Stomach (tissue), 8 donors: ENCODE data around the gene TARP.
"Not testable (repeated sequence)": the region's sequence is repeated elsewhere in the genome, so short reads cannot be mapped to it uniquely, and the experiment has no call there.

Experiments used
- DNase-seq, 2 donors: peaks; one replicate each; pipeline versions ENCODE4 v3.0.0 to v3.0.0-alpha.2; 2013 to 2019
- H3K27ac ChIP-seq, 5 donors: fragments of 200-600 bp in 4 of 5; sonication (generic) in 4 of 5; one replicate each; pipeline ENCODE4 v1.5.1; 2013 to 2019; ENCODE audit warnings: mild to moderate bottlenecking in 1 of 5, moderate library complexity in 1 of 5
- H3K27me3 ChIP-seq, 3 donors: fragments of 200-600 bp; sonication (generic); one replicate each; pipeline ENCODE4 v1.5.1; 2017 to 2019; ENCODE audit warnings: mixed run types in 1 of 3
- H3K36me3 ChIP-seq, 4 donors: fragments of 200-600 bp; sonication (generic); 1 replicate in 3 of 4; 2 replicates in 1 of 4; pipeline ENCODE4 v1.5.1; 2016 to 2019
- H3K4me1 ChIP-seq, 4 donors: fragments of 200-600 bp; sonication (generic); one replicate each; pipeline ENCODE4 v1.5.1; 2016 to 2019
- H3K4me3 ChIP-seq, 4 donors: fragments of 200-600 bp; sonication (generic) in 3 of 4; one replicate each; pipeline ENCODE4 v1.5.1; 2016 to 2019; ENCODE audit warnings: mild to moderate bottlenecking in 1 of 4
- H3K9me3 ChIP-seq, 4 donors: fragments of 200-600 bp; sonication (generic); one replicate each; pipeline ENCODE4 v1.5.1; 2016 to 2019
- CTCF ChIP-seq, 7 experiments: fragments of 450-650 bp in 4 of 7; fragments of 200-600 bp in 3 of 7; sonication (generic) in 3 of 7; IDR thresholded peaks; one replicate each; pipeline ENCODE4 v1.5.1; 2016 to 2019; ENCODE audit warnings: antibody characterized with exemption in 7 of 7, control low read depth in 2 of 7, mild to moderate bottlenecking in 1 of 7
- EP300 ChIP-seq: sonication (generic); formaldehyde crosslinking; IDR thresholded peaks from one replicate; pipeline ENCODE4 v1.6.1; 2017; ENCODE audit warnings: antibody characterized with exemption
- POLR2A ChIP-seq, 4 donors: fragments of 450-650 bp; IDR thresholded peaks; one replicate each; pipeline ENCODE4 v1.6.1; 2016; ENCODE audit warnings: antibody characterized with exemption in 4 of 4, control low read depth in 2 of 4, mild to moderate bottlenecking in 1 of 4, moderate library complexity in 1 of 4
- POLR2AphosphoS5 ChIP-seq, 3 donors: sonication (generic); formaldehyde crosslinking; IDR thresholded peaks; one replicate each; pipeline ENCODE4 v1.6.1; 2016; ENCODE audit warnings: antibody characterized with exemption in 3 of 3
- WGBS, 5 donors: extraction: QIAGEN DNeasy Blood & Tissue Kit in 3 of 5; methylation state at CpG; one replicate each; pipeline versions ENCODE4 v1.1.5 to v1.1.7; 2013 to 2018; 5-methylcytosine and 5-hydroxymethylcytosine counted together
- intact Hi-C: fragments of 100-400 bp; cut with DNase I; formaldehyde crosslinking; loops from one replicate; pipeline ENCODE4 v1.15.1; 2023; ENCODE audit warnings: low total_unique reads
- donor health status: healthy with polysubstance abuse.
- donor health status: Bipolar disorder and iron deficiency.
- donor health status: healthy.

Gene TARP

GRCh38 chr7:38264602-38265001, 8.8 kb downstream of the TARP start:
- H3K27me3 ChIP-seq, intact Hi-C loops, H3K4me1 ChIP-seq, H3K27ac ChIP-seq, H3K4me3 ChIP-seq, DNase-seq, H3K9me3 ChIP-seq, H3K36me3 ChIP-seq: not testable (repeated sequence)
- WGBS, 5 donors = 6 to 27% (median 18%) methylated on average over 1 of the region's 1 CpG

DNA sequence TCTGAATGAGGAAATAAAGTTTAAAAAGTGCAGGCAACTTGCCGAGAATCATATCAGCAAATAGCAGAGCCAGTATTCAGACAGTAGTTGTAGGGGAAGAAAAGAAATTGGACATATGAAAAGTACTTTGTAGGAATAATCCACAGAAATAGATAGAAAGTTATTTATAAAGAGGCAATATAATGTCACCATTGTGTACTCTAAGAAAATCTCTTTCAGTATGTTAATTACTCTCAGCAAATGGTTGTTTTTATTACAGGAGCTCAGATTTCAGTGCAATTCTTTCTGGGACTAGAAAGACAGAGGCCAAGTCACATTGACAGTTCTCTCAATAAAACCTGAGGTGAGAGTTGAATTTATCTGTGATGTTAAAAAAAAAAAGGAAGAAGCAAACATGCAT, 10.2 kb downstream of the TARP start:
- 28 to 58% (median 36%) methylated on average over 1 of the region's 1 CpG for WGBS, 5 donors
- H3K27ac ChIP-seq, H3K27me3 ChIP-seq, DNase-seq, intact Hi-C loops, H3K4me1 ChIP-seq, H3K4me3 ChIP-seq, H3K9me3 ChIP-seq, H3K36me3 ChIP-seq: not testable (repeated sequence)

DNA sequence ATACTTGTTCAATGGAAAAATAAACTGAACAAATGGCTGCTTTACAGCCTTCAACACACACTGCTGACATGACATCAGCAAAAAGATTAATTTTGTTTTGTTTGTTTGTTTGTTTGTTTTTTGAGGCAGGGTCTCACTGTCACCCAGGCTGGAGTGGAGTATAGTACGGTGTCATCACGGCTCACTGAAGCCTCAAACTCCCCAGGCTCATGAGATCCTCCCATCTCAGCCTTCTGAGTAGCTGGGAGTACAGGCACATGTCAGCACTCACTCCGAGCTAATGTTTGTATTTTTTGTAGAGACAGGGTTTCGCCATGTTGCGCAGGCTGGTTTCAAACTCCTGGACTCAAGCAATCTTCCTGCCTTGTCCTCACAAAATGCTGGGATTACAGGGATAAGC, 10.9 kb downstream of the TARP start:
- H3K27ac ChIP-seq = no peak overlapping the region
- H3K36me3 ChIP-seq = no peaks in the 10 kb centered on the region
- H3K27me3 ChIP-seq = peaks cover 0 to 5% (median 0%) of the 10 kb centered on the region in 3 donors
- intact Hi-C loops = no loop called here
- no peak for DNase-seq
- no peaks in the 10 kb centered on the region for H3K9me3 ChIP-seq
- TF ChIP-seq POLR2AphosphoS5 (IDR thresholded peaks at IDR 0.05) (no peak), POLR2A (IDR thresholded peaks at IDR 0.05) (no peak), EP300 (no peak), CTCF (IDR thresholded peaks at IDR 0.05) (no peak)
- no peaks in the 10 kb centered on the region for H3K4me1 ChIP-seq
- 73 to 86% (median 78%) methylated on average over 5 of the region's 5 CpGs for WGBS, 5 donors
- H3K4me3 ChIP-seq = no peak overlapping the region

- intact Hi-C loops, H3K27ac ChIP-seq, H3K4me3 ChIP-seq, H3K36me3 ChIP-seq, H3K27me3 ChIP-seq, H3K9me3 ChIP-seq, DNase-seq, H3K4me1 ChIP-seq: not testable (repeated sequence)
- WGBS, 5 donors = 64 to 76% (median 67%) methylated on average over 2 of the region's 2 CpGs
These were observed 11.4 kb downstream of the TARP start for GRCh38 chr7:38262026-38262425.

DNA sequence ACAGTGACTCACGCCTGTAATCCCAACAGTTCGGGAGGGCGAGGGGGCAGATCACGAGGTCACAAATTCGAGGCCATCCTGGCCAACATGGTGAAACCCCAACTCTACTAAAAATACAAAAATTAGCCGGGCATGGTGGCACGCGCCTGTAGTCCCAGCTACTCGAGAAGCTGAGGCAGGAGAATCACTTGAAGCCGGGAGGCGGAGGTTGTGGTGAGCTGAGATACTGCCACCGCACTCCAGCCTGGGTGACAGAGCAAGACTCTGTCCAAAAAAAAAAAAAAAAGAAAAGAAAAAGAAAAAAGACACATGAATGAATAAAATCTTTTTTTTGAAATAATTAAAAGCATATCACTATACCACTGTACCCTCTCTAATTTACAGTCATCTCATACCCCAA, 11.8 kb downstream of the TARP start:
- H3K36me3 ChIP-seq, H3K4me1 ChIP-seq, DNase-seq, H3K4me3 ChIP-seq, H3K27me3 ChIP-seq, H3K27ac ChIP-seq, intact Hi-C loops, H3K9me3 ChIP-seq: not testable (repeated sequence)
- whole genome bisulfite sequencing, 5 donors = 80 to 89% (median 84%) methylated on average over 12 of the region's 12 CpGs

- H3K27me3 ChIP-seq, DNase-seq, H3K4me1 ChIP-seq, intact Hi-C loops, H3K36me3 ChIP-seq, H3K27ac ChIP-seq, H3K9me3 ChIP-seq, H3K4me3 ChIP-seq: not testable (repeated sequence)
- WGBS, 5 donors = 73 to 89% (median 86%) methylated on average over 8 of the region's 8 CpGs
These were observed 14.3 kb downstream of the TARP start for GRCh38 chr7:38259157-38259556.

DNA sequence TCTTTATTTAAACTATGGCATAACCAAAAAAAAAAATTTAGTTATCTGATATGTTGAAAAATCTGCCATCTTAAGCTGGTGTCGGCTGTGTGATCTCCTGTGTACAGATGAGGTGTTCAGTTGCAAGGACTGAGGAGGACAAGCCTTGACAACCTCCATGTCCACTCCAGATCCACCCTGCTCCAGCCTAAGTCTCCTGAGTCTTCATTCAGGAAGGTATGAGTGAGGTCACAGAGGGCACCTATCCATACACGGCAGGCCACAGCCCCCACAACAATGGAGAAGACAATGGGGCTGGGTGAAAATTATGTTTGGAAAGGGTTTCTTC, 16.1 kb downstream of the TARP start:
- H3K27me3 ChIP-seq = peaks cover 0 to 5% (median 0%) of the 10 kb centered on the region in 3 donors
- no peaks in the 10 kb centered on the region for H3K4me1 ChIP-seq
- TF ChIP-seq CTCF (IDR thresholded peaks at IDR 0.05) = no peak
- TF ChIP-seq POLR2A (IDR thresholded peaks at IDR 0.05) = no peak
- no peak for TF ChIP-seq EP300
- no peak for TF ChIP-seq POLR2AphosphoS5 (IDR thresholded peaks at IDR 0.05)
- H3K4me3 ChIP-seq = no peak overlapping the region
- no peak for DNase-seq
- intact Hi-C loops = no loop called here
- WGBS, 5 donors = 78 to 89% (median 80%) methylated on average over 2 of the region's 2 CpGs
- no peaks in the 10 kb centered on the region for H3K9me3 ChIP-seq
- H3K36me3 ChIP-seq = no peaks in the 10 kb centered on the region
- H3K27ac ChIP-seq = no peak overlapping the region

DNA sequence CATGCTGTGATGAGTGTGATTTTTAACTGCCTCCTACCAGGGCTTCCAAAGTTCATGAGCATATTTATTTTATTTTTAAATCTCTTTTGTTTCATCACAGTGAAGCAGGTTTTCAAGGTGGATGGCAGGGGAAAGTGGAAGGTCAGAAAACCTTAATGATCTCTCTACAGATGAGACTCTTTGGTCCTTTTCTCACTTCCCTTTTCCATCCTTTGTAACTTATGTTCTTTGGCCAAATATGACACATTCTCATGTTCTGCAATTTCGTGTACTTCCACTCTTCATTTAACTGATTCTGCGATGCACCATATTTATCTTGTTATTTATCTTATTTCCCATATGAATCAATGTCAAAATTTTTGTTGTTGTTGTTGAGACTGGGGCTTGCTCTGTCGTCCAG, 23.6 kb downstream of the TARP start:
- H3K27ac ChIP-seq, H3K9me3 ChIP-seq, H3K36me3 ChIP-seq, intact Hi-C loops, H3K4me1 ChIP-seq, DNase-seq, H3K4me3 ChIP-seq, H3K27me3 ChIP-seq: not testable (repeated sequence)
- 58 to 79% (median 76%) methylated on average over 3 of the region's 3 CpGs for WGBS, 5 donors
